Measurements from ENCODE around the gene FCHSD2.

The FCHSD2 gene

DNA sequence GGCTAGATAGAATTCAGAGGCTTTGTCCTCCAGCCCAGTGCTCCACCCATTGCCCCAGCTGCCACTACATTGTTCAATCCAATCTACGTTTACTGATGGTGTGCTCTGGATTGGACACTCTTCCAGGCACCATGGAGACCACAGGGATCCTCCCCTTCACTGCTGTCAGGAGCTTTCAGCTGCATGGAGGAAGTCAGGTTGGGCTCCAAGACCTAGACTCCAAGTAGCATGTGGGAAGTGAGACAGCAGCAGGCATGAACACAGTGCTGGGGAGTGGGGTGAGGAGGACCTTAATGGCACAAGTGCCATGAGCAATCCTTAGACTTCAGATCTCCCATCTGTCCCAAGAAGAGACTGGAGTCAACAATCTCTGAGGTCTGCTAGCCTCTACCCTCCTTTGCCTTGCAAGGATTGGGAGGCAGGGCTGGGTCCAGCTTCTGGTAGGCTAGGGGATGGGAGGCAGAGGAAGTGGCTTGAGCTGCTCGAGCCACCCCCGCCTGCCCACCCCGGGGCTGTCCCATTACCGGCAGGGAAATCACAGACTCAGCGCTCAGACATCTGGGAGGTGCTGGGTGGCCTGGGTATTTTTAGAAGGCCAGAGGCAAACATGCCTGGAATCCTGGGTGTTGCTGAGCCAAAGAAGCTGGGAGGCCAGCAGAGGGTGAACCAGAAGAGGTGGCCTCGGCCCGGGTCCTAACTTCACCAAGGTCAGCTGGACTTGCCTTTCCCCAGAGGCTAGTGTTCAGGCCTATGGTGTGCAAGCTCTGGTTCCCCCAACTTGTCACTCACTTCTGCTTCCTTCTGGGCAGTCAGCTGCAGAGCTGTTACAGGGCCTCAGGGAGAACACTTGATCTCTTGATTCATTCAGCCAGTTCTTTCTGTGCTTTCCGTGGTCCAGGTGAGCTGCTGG is 15.2 kb upstream of the FCHSD2 start:
- no peaks in the 10 kb centered on the region for H3K36me3 ChIP-seq (ENCODE audit: control insufficient read depth in 2 of 2, insufficient read depth in 1 of 2, low read length in 2 of 2)
- no peak overlapping the region for H3K4me3 ChIP-seq (ENCODE audit: low read depth, low read length)
- no peak overlapping the region for H3K27ac ChIP-seq (ENCODE audit: extremely low read depth, low read depth, low read length)
- POLR2A ChIA-PET: interaction anchor here (1.0 to 1.6 kb wide), 2 partner anchors 15 kb away, joined by 3 to 4 read pairs; partner anchors contain the start of gene FCHSD2
- TF ChIP-seq ZFHX2 (tag by site-specific recombination; conservative IDR thresholded peaks at IDR 0.05): no peak
- TF ChIP-seq ZNF214 (tag by site-specific recombination; IDR thresholded peaks at IDR 0.05; ENCODE audit: borderline replicate concordance): no peak
- TF ChIP-seq ZNF16 (tag by site-specific recombination; IDR thresholded peaks at IDR 0.05; ENCODE audit: low read depth): no peak
- no peak for TF ChIP-seq HOXD13 (CRISPR knock-in tag; IDR thresholded peaks at IDR 0.05; ENCODE audit: borderline replicate concordance)
- no peaks in the 10 kb centered on the region for H3K4me1 ChIP-seq (ENCODE audit: control insufficient read depth, insufficient read depth, low read length)
- CTCF ChIA-PET: interaction anchor here (0.5 to 1.9 kb wide), 6 partner anchors 20 to 459 kb away, joined by 3 to 5 read pairs (median 4); no protein-coding TSS in a partner anchor
- H3K9me3 ChIP-seq (ENCODE audit: control insufficient read depth, insufficient read depth, low read depth, low read length): no peaks in the 10 kb centered on the region

DNA sequence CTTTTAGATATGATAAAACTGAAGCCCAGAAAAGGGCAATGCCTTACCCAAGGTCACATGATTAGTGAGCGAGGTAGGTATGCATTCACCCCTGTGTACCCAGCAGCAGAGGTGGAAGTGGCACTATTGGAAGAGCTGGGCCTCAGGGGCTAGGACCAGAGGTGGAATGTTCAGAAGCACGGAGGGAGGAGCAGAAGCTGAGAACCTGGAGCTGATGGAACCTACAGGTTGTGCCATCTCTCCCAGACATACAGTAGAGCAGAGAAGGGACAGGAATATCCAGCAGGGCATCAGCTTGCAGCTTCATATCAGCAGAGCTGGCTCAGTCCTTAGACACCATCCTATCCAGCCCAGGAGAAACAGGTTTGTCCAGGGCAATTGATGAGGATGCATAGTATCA is 14.6 kb upstream of the FCHSD2 start:
- ChIA-PET CTCF (interaction anchor here (0.6 to 1.9 kb wide), 2 partner anchors 80 to 304 kb away, joined by 3 to 5 read pairs; no protein-coding TSS in a partner anchor), POLR2A (interaction anchor here (1.6 kb wide), 1 partner anchor 14 kb away, joined by 4 read pairs; the partner anchor contains the start of gene FCHSD2)
- Histone ChIP-seq H3K9me3 (ENCODE audit: control insufficient read depth, insufficient read depth, low read depth, low read length) (no peaks in the 10 kb centered on the region), H3K4me1 (ENCODE audit: control insufficient read depth, insufficient read depth, low read length) (no peaks in the 10 kb centered on the region), H3K27ac (ENCODE audit: extremely low read depth, low read depth, low read length) (no peak overlapping the region), H3K4me3 (ENCODE audit: low read depth, low read length) (no peak overlapping the region), H3K36me3 (ENCODE audit: control insufficient read depth in 2 of 2, insufficient read depth in 1 of 2, low read length in 2 of 2) (no peaks in the 10 kb centered on the region)
- TF ChIP-seq ZNF391 (tag by site-specific recombination; IDR thresholded peaks at IDR 0.05; ENCODE audit: borderline replicate concordance, low read depth) (no peak), ZNF140 (tag by site-specific recombination; IDR thresholded peaks at IDR 0.05) (no peak), ZNF354C (tag by site-specific recombination; IDR thresholded peaks at IDR 0.05; ENCODE audit: borderline replicate concordance, low read depth) (no peak), ZNF266 (tag by site-specific recombination; IDR thresholded peaks at IDR 0.05; ENCODE audit: low read depth) (no peak)

DNA sequence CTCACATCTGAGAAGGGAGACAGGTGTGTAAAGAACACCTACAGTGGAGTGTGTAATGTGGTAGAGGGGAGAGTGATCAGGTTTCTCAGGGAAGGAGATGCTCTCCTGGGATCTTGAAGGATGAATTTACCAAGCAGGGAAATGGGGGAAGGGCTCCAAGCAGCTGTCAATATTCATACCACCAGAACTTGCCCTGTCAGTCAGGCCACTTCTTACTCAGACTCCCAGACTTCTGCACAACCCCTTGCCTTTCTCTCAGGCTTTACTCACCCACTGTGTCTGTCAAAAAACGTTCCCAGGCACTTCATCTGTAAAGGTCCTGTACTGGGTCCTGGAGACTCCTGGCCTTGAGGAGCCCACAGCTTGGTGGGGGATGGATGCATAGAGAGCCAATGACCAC is 14.0 kb upstream of the FCHSD2 start:
- no peaks in the 10 kb centered on the region for H3K36me3 ChIP-seq (ENCODE audit: control insufficient read depth in 2 of 2, insufficient read depth in 1 of 2, low read length in 2 of 2)
- no peaks in the 10 kb centered on the region for H3K4me1 ChIP-seq (ENCODE audit: control insufficient read depth, insufficient read depth, low read length)
- no peak overlapping the region for H3K27ac ChIP-seq (ENCODE audit: extremely low read depth, low read depth, low read length)
- no peak overlapping the region for H3K4me3 ChIP-seq (ENCODE audit: low read depth, low read length)
- H3K9me3 ChIP-seq (ENCODE audit: control insufficient read depth, insufficient read depth, low read depth, low read length): no peaks in the 10 kb centered on the region
- no peak for TF ChIP-seq REPIN1 (tag by site-specific recombination; IDR thresholded peaks at IDR 0.05; ENCODE audit: low read depth)
- no peak for TF ChIP-seq ZNF624 (tag by site-specific recombination; IDR thresholded peaks at IDR 0.05)
- no peak for TF ChIP-seq ZNF169 (tag by site-specific recombination; IDR thresholded peaks at IDR 0.05)
- TF ChIP-seq ZNF292 (tag by site-specific recombination; IDR thresholded peaks at IDR 0.05; ENCODE audit: borderline replicate concordance, low read depth): no peak
- TF ChIP-seq GFI1B (tag by site-specific recombination; IDR thresholded peaks at IDR 0.05): no peak
- TF ChIP-seq ZNF416 (tag by site-specific recombination; IDR thresholded peaks at IDR 0.05): no peak
- no peak for TF ChIP-seq KLF1 (tag by site-specific recombination; IDR thresholded peaks at IDR 0.05)
- no peak for TF ChIP-seq ZNF830 (tag by site-specific recombination; IDR thresholded peaks at IDR 0.05; ENCODE audit: low read depth)
- no peak for TF ChIP-seq OSR2 (tag by site-specific recombination; IDR thresholded peaks at IDR 0.05)
- no peak for TF ChIP-seq ZNF621 (tag by site-specific recombination; IDR thresholded peaks at IDR 0.05)
- TF ChIP-seq MZF1 (tag by site-specific recombination; IDR thresholded peaks at IDR 0.05; ENCODE audit: borderline replicate concordance): no peak
- no peak for TF ChIP-seq ZNF132 (tag by site-specific recombination; IDR thresholded peaks at IDR 0.05; ENCODE audit: borderline replicate concordance)
- no peak for TF ChIP-seq ZFP41 (tag by site-specific recombination; IDR thresholded peaks at IDR 0.05; ENCODE audit: borderline replicate concordance)
- no peak for TF ChIP-seq ZBTB48 (tag by site-specific recombination; IDR thresholded peaks at IDR 0.05)
- ChIA-PET POLR2A (interaction anchor here (1.6 kb wide), 1 partner anchor 14 kb away, joined by 4 read pairs; the partner anchor contains the start of gene FCHSD2), CTCF (interaction anchor here (1.0 kb wide), 1 partner anchor 13 kb away, joined by 3 read pairs; no protein-coding TSS in a partner anchor)

All from HEK293 (cell line).